Astrocyte (in vitro differentiated cells and primary cell): ENCODE measurements around the gene LACC1. TPM values are rescaled to one million over a fixed set of nuclear protein-coding genes. Genes with fewer than 3 reads are reported as not detected.

Source experiments
- DNase-seq: peaks from one replicate; pipeline ENCODE4 v3.0.0-alpha.2; 2010; ENCODE audit warnings: low read depth
- FAIRE-seq: peaks from 2 replicates; lab custom pipeline; 2011; peaks lifted over from hg19 to GRCh38; lab: Jason Lieb, UNC
- H2AFZ ChIP-seq: 2 replicates; pipeline ENCODE4 v1.6.0; 2012; ENCODE audit warnings: low read depth, low read length, inconsistent platforms
- H3K27ac ChIP-seq: 2 replicates; pipeline ENCODE4 v1.5.1; 2011; ENCODE audit warnings: low read depth, low read length, inconsistent platforms
- H3K27me3 ChIP-seq: 2 replicates; pipeline ENCODE4 v1.6.0; 2011; ENCODE audit warnings: low read length, inconsistent platforms; ENCODE audit not compliant: insufficient read depth
- H3K36me3 ChIP-seq: 2 replicates; pipeline ENCODE4 v1.5.1; 2011; ENCODE audit warnings: low read length, inconsistent platforms; ENCODE audit not compliant: insufficient read depth
- H3K4me1 ChIP-seq: 2 replicates; pipeline ENCODE4 v1.5.1; 2011; ENCODE audit warnings: low read length, inconsistent platforms; ENCODE audit not compliant: insufficient read depth
- H3K4me2 ChIP-seq: 2 replicates; pipeline ENCODE4 v1.6.0; 2012; ENCODE audit warnings: low read length, inconsistent platforms
- H3K4me3 ChIP-seq: 2 replicates; pipeline ENCODE4 v1.5.1; 2011; ENCODE audit warnings: low read depth, mild to moderate bottlenecking, low read length, inconsistent platforms; ENCODE audit not compliant: insufficient read depth
- H3K79me2 ChIP-seq: 2 replicates; pipeline ENCODE4 v1.6.0; 2012; ENCODE audit warnings: mild to moderate bottlenecking, low read length, inconsistent platforms; ENCODE audit not compliant: insufficient read depth
- H3K9ac ChIP-seq: 2 replicates; pipeline ENCODE4 v1.6.0; 2012; ENCODE audit warnings: mild to moderate bottlenecking, low read length, inconsistent platforms
- H3K9me3 ChIP-seq: 2 replicates; pipeline ENCODE4 v1.5.1; 2012; ENCODE audit warnings: low read depth, mild to moderate bottlenecking, low read length, inconsistent platforms; ENCODE audit not compliant: insufficient read depth
- H4K20me1 ChIP-seq: 2 replicates; pipeline ENCODE4 v1.6.0; 2012; ENCODE audit warnings: low read length, inconsistent platforms; ENCODE audit not compliant: insufficient read depth
- H3K27ac Mint-ChIP-seq: one replicate; pipeline ENCODE4 v1.8.0; 2021; ENCODE audit warnings: mild to moderate bottlenecking, mixed read lengths; ENCODE audit not compliant: unreplicated experiment
- H3K27me3 Mint-ChIP-seq: one replicate; pipeline ENCODE4 v1.8.0; 2021; ENCODE audit warnings: low read depth, mixed read lengths; ENCODE audit not compliant: unreplicated experiment
- H3K36me3 Mint-ChIP-seq: one replicate; pipeline ENCODE4 v1.8.0; 2021; ENCODE audit warnings: low read depth, mixed read lengths; ENCODE audit not compliant: unreplicated experiment
- H3K4me1 Mint-ChIP-seq: one replicate; pipeline ENCODE4 v1.8.0; 2021; ENCODE audit warnings: low read depth, mixed read lengths; ENCODE audit not compliant: unreplicated experiment
- H3K4me3 Mint-ChIP-seq: one replicate; pipeline ENCODE4 v1.8.0; 2021; ENCODE audit warnings: mild to moderate bottlenecking, moderate library complexity, mixed read lengths; ENCODE audit not compliant: unreplicated experiment
- H3K9me3 Mint-ChIP-seq: one replicate; pipeline ENCODE4 v1.8.0; 2021; ENCODE audit warnings: mild to moderate bottlenecking, mixed read lengths; ENCODE audit not compliant: unreplicated experiment
- EZH2 ChIP-seq: IDR thresholded peaks from 2 replicates; pipeline ENCODE4 v1.6.1; 2012; ENCODE audit warnings: mild to moderate bottlenecking, low read length, inconsistent platforms; ENCODE audit not compliant: insufficient read depth
- total RNA-seq: library from RNA; stranded (reverse); gene quantifications from 2 replicates; pipeline ENCODE4 v1.2.1, GENCODE V29; 2021
- TF ChIP-seq, protein P1 (sequence below): IDR thresholded peaks from 2 replicates; pipeline ENCODE4 v1.5.1; 2011; ENCODE audit warnings: low read depth, mild to moderate bottlenecking, inconsistent platforms, low read length, moderate library complexity; ENCODE audit not compliant: insufficient read depth

The LACC1 gene
- total RNA-seq, 1 donor from 2014 or later, result 9.2 TPM

- no peak overlapping the region for H3K4me3 Mint-ChIP-seq
- H3K27ac ChIP-seq, result no peak overlapping the region
- no peak overlapping the region for H3K27ac Mint-ChIP-seq
- H3K9me3 Mint-ChIP-seq, result no peaks in the 10 kb centered on the region
- no peaks in the 10 kb centered on the region for H3K9me3 ChIP-seq
- FAIRE-seq (no peak), DNase-seq (peak; percentile 63)
- H3K4me3 ChIP-seq, result no peak overlapping the region
- no peaks in the 10 kb centered on the region for H3K27me3 Mint-ChIP-seq
- H3K36me3 ChIP-seq, result no peaks in the 10 kb centered on the region
- no peaks in the 10 kb centered on the region for H3K27me3 ChIP-seq
- no peak overlapping the region for H3K9ac ChIP-seq
- H3K79me2 ChIP-seq, result no peaks in the 10 kb centered on the region
- peaks cover 8% of the 10 kb centered on the region for H3K4me1 Mint-ChIP-seq
- peaks cover 2% of the 10 kb centered on the region for H3K4me1 ChIP-seq
- H3K36me3 Mint-ChIP-seq, result no peaks in the 10 kb centered on the region
- no peak for TF ChIP-seq EZH2
- TF ChIP-seq, protein P1, sequence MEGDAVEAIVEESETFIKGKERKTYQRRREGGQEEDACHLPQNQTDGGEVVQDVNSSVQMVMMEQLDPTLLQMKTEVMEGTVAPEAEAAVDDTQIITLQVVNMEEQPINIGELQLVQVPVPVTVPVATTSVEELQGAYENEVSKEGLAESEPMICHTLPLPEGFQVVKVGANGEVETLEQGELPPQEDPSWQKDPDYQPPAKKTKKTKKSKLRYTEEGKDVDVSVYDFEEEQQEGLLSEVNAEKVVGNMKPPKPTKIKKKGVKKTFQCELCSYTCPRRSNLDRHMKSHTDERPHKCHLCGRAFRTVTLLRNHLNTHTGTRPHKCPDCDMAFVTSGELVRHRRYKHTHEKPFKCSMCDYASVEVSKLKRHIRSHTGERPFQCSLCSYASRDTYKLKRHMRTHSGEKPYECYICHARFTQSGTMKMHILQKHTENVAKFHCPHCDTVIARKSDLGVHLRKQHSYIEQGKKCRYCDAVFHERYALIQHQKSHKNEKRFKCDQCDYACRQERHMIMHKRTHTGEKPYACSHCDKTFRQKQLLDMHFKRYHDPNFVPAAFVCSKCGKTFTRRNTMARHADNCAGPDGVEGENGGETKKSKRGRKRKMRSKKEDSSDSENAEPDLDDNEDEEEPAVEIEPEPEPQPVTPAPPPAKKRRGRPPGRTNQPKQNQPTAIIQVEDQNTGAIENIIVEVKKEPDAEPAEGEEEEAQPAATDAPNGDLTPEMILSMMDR, result no peak
- H3K4me2 ChIP-seq, result no peak overlapping the region
- H4K20me1 ChIP-seq, result no peaks in the 10 kb centered on the region
- no peak overlapping the region for H2AFZ ChIP-seq
These were observed 44.0 kb upstream of the LACC1 start for GRCh38 chr13:43835701-43836100.

DNA sequence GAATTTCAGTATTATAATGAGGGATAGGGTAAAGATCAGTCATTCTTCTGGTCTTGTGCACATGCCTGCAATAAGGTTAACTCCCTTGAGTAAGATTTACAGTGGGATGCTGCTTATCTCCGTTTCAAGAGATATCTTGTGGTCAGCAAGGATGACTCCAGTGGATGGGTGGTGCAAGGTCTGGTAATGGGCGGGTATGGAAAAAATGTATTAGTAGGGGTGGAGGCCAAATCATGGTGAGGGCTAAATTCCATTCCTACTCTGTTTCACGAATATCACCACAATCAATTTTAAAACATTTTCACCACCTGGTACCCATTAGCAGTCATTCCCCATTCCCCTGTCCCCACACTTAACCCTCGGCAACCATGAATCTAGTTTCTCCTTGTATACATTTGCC, 40.8 kb upstream of the LACC1 start:
- FAIRE-seq (no peak), DNase-seq (peak; percentile 86)
- peaks cover 4% of the 10 kb centered on the region for H3K4me1 Mint-ChIP-seq
- TF ChIP-seq, protein P1, result no peak
- no peak for TF ChIP-seq EZH2
- Histone ChIP-seq H3K4me2 (no peak overlapping the region), H3K4me3 (no peak overlapping the region), H3K27me3 (no peaks in the 10 kb centered on the region), H3K9me3 (no peaks in the 10 kb centered on the region), H3K4me1 (peaks cover 2% of the 10 kb centered on the region), H4K20me1 (no peaks in the 10 kb centered on the region), H3K36me3 (no peaks in the 10 kb centered on the region), H2AFZ (no peak overlapping the region), H3K27ac (no peak overlapping the region), H3K9ac (no peak overlapping the region), H3K79me2 (no peaks in the 10 kb centered on the region)
- H3K27me3 Mint-ChIP-seq, result no peaks in the 10 kb centered on the region
- H3K36me3 Mint-ChIP-seq, result peaks cover 8% of the 10 kb centered on the region
- H3K9me3 Mint-ChIP-seq, result no peaks in the 10 kb centered on the region
- no peak overlapping the region for H3K4me3 Mint-ChIP-seq
- no peak overlapping the region for H3K27ac Mint-ChIP-seq

DNA sequence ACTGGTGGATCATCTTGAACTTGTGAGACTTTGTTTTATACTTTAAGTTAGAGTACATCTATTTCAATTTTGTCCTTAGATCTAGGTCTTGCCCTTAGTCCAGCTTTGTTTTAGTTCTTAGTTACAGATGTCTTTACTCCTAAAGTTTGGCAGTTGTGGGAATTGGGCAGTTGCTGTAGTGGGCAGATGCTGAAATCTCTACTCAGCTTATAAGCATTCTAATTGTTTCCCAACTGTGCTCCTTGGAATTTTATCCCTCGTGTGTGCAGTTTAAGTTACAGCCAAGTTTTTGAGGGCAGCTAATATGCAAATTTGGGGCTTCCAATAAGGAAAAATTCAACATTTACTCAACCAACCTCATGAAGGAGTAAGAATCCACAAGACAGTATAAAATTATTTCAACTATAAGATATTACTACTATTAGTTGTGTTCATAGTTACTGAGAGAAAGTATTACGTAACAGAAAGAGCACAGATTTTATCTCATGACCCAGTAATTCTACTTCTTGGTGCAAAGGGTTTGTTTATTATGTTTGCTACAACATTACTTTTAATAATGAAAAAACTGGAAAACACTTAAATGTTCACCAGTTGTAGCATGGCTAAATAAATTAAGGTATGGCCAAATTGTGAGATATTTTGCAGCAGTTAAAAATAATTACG, 33.1 kb upstream of the LACC1 start:
- Mint-ChIP-seq H3K27me3 (no peaks in the 10 kb centered on the region), H3K4me1 (peaks cover 8% of the 10 kb centered on the region), H3K27ac (peak overlapping the region; percentile 12), H3K9me3 (peaks cover 21% of the 10 kb centered on the region), H3K4me3 (no peak overlapping the region), H3K36me3 (peaks cover 15% of the 10 kb centered on the region)
- H3K4me1 ChIP-seq, result no peaks in the 10 kb centered on the region
- H3K36me3 ChIP-seq, result no peaks in the 10 kb centered on the region
- no peak overlapping the region for H3K27ac ChIP-seq
- TF ChIP-seq, protein P1, result no peak
- TF ChIP-seq EZH2, result no peak
- no peak overlapping the region for H3K4me3 ChIP-seq
- no peaks in the 10 kb centered on the region for H4K20me1 ChIP-seq
- no peak overlapping the region for H3K9ac ChIP-seq
- H2AFZ ChIP-seq, result no peak overlapping the region
- H3K79me2 ChIP-seq, result no peaks in the 10 kb centered on the region
- DNase-seq, result peak; percentile 76
- H3K27me3 ChIP-seq, result no peaks in the 10 kb centered on the region
- no peak for FAIRE-seq
- H3K4me2 ChIP-seq, result no peak overlapping the region
- H3K9me3 ChIP-seq, result peaks cover 8% of the 10 kb centered on the region
